Endodermal cell (in vitro differentiated cells): ENCODE results near the gene TGFBI. TPM values are rescaled to one million over a fixed set of nuclear protein-coding genes. Genes with fewer than 3 reads are reported as not detected.

ENCODE experiments used
- DNase-seq: peaks from one replicate; pipeline ENCODE4 v3.0.0-alpha.2; 2017
- H3K27ac ChIP-seq: 2 replicates; pipeline ENCODE4 v1.5.1; 2013; ENCODE audit warnings: mild to moderate bottlenecking, low read depth, low read length, moderate library complexity
- H3K27me3 ChIP-seq: 2 replicates; pipeline ENCODE4 v1.6.1; 2013; ENCODE audit warnings: mild to moderate bottlenecking, low read length, moderate library complexity; ENCODE audit not compliant: insufficient read depth, control insufficient read depth, poor library complexity, severe bottlenecking
- H3K36me3 ChIP-seq: 2 replicates; pipeline ENCODE4 v1.7.0; 2013; ENCODE audit warnings: mild to moderate bottlenecking, low read length, moderate library complexity; ENCODE audit not compliant: control insufficient read depth, insufficient read depth
- H3K4me1 ChIP-seq: one replicate; pipeline ENCODE4 v1.7.0; 2013; ENCODE audit warnings: low read length; ENCODE audit not compliant: control insufficient read depth, insufficient read depth
- H3K4me3 ChIP-seq: 2 replicates; pipeline ENCODE4 v1.5.1; 2013; ENCODE audit warnings: mild to moderate bottlenecking, low read length, moderate library complexity
- H3K9ac ChIP-seq: 2 replicates; pipeline ENCODE4 v1.6.1; 2013; ENCODE audit warnings: mild to moderate bottlenecking, low read length, moderate library complexity; ENCODE audit not compliant: poor library complexity, severe bottlenecking; ENCODE audit errors: extremely low read depth
- H3K9me3 ChIP-seq: 2 replicates; pipeline ENCODE4 v1.6.1; 2013; ENCODE audit warnings: mild to moderate bottlenecking, low read length, moderate library complexity; ENCODE audit not compliant: control insufficient read depth
- H3K27ac Mint-ChIP-seq: 2 replicates; pipeline ENCODE4 v1.8.0; 2020; ENCODE audit warnings: mixed read lengths
- H3K27me3 Mint-ChIP-seq: 2 replicates; pipeline ENCODE4 v1.8.0; 2021; ENCODE audit warnings: mild to moderate bottlenecking, mixed read lengths; ENCODE audit not compliant: insufficient read depth
- H3K36me3 Mint-ChIP-seq: 2 replicates; pipeline ENCODE4 v1.8.0; 2020; ENCODE audit warnings: low read depth, mixed read lengths
- H3K4me1 Mint-ChIP-seq: 2 replicates; pipeline ENCODE4 v1.8.0; 2020; ENCODE audit warnings: mixed read lengths
- H3K4me3 Mint-ChIP-seq: 2 replicates; pipeline ENCODE4 v1.8.0; 2020; ENCODE audit warnings: mild to moderate bottlenecking, moderate library complexity, mixed read lengths
- H3K9me3 Mint-ChIP-seq: 2 replicates; pipeline ENCODE4 v1.8.0; 2020; ENCODE audit warnings: mild to moderate bottlenecking, mixed read lengths
- WGBS, 2 experiments: methylation state at CpG; one replicate each; pipeline versions ENCODE4 v1.1.5 to v1.1.7; 2013; ENCODE audit warnings: missing lambda C conversion rate in 2 of 2, mixed read lengths in 1 of 2; ENCODE audit not compliant: insufficient coverage in 1 of 2, insufficient read length in 1 of 2; 5-methylcytosine and 5-hydroxymethylcytosine counted together
- total RNA-seq, 2 donors: library from RNA; stranded (reverse); fragmentation: NEBNext Ultra II Directional in 1 of 2; extraction: Animal tissue kit (Norgen Biotek cat#: 25700) in 1 of 2; gene quantifications; 2 replicates in 1 of 2; 3 replicates in 1 of 2; pipeline ENCODE4 v1.2.1, GENCODE V29; 2021
- TF ChIP-seq, protein P1 (sequence below): fragments of 200-600 bp; sonication (generic); conservative IDR thresholded peaks from 2 replicates; pipeline ENCODE4 v1.5.0; 2021; ENCODE audit warnings: antibody characterized with exemption, mild to moderate bottlenecking

Gene TGFBI
- total RNA-seq, 2 donors from 2014 or later, result 2.8 to 4.9 TPM

DNA sequence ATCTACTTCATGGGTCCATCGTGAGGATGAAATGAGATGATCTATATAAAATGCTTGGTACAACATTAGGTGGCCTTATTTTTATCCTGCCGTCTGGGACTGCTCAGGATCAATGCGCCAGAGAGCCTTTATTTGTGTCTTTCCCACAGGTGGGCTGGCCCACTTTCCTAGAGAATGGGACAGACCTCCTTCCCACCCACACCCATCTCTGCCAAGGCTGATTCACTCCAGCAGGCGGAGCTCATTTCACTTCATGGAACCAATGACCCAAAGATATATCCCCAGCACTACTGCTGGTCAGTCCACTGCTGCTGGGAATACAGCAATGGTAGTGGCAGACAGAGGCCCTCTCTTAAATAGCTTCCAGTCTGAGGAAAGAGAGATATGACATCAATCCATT, 35.7 kb downstream of the TGFBI start:
- H3K27ac ChIP-seq, result no peak overlapping the region
- WGBS, 2 experiments, result 60 to 81% methylated on average over 2 to 4 of the region's 4 CpGs
- no peaks in the 10 kb centered on the region for H3K4me1 ChIP-seq
- no peaks in the 10 kb centered on the region for H3K36me3 ChIP-seq
- DNase-seq, result peak; percentile 61
- H3K4me3 Mint-ChIP-seq, result no peak overlapping the region
- H3K4me1 Mint-ChIP-seq, result peaks cover 3% of the 10 kb centered on the region
- H3K9me3 Mint-ChIP-seq, result no peaks in the 10 kb centered on the region
- H3K9me3 ChIP-seq, result no peaks in the 10 kb centered on the region
- no peaks in the 10 kb centered on the region for H3K27me3 ChIP-seq
- no peaks in the 10 kb centered on the region for H3K36me3 Mint-ChIP-seq
- H3K27ac Mint-ChIP-seq, result no peak overlapping the region
- H3K27me3 Mint-ChIP-seq, result no peaks in the 10 kb centered on the region
- H3K9ac ChIP-seq, result no peak overlapping the region
- no peak overlapping the region for H3K4me3 ChIP-seq
- TF ChIP-seq, protein P1, sequence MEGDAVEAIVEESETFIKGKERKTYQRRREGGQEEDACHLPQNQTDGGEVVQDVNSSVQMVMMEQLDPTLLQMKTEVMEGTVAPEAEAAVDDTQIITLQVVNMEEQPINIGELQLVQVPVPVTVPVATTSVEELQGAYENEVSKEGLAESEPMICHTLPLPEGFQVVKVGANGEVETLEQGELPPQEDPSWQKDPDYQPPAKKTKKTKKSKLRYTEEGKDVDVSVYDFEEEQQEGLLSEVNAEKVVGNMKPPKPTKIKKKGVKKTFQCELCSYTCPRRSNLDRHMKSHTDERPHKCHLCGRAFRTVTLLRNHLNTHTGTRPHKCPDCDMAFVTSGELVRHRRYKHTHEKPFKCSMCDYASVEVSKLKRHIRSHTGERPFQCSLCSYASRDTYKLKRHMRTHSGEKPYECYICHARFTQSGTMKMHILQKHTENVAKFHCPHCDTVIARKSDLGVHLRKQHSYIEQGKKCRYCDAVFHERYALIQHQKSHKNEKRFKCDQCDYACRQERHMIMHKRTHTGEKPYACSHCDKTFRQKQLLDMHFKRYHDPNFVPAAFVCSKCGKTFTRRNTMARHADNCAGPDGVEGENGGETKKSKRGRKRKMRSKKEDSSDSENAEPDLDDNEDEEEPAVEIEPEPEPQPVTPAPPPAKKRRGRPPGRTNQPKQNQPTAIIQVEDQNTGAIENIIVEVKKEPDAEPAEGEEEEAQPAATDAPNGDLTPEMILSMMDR, result peak; percentile 67

GRCh38 chr5:136065588-136065987, 36.8 kb downstream of the TGFBI start:
- Histone ChIP-seq H3K4me3 (no peak overlapping the region), H3K27ac (no peak overlapping the region), H3K36me3 (no peaks in the 10 kb centered on the region), H3K9me3 (no peaks in the 10 kb centered on the region), H3K4me1 (no peaks in the 10 kb centered on the region), H3K9ac (no peak overlapping the region), H3K27me3 (no peaks in the 10 kb centered on the region)
- Mint-ChIP-seq H3K9me3 (no peaks in the 10 kb centered on the region), H3K27ac (no peak overlapping the region), H3K4me3 (no peak overlapping the region), H3K36me3 (no peaks in the 10 kb centered on the region), H3K4me1 (peaks cover 3% of the 10 kb centered on the region), H3K27me3 (peaks cover 4% of the 10 kb centered on the region)
- TF ChIP-seq, protein P1, result no peak
- 91% methylated on average over 2 of the region's 2 CpGs; no CpG with 5 or more reads in 1 of the 2 experiments for WGBS, 2 experiments
- peak; percentile 23 for DNase-seq

DNA sequence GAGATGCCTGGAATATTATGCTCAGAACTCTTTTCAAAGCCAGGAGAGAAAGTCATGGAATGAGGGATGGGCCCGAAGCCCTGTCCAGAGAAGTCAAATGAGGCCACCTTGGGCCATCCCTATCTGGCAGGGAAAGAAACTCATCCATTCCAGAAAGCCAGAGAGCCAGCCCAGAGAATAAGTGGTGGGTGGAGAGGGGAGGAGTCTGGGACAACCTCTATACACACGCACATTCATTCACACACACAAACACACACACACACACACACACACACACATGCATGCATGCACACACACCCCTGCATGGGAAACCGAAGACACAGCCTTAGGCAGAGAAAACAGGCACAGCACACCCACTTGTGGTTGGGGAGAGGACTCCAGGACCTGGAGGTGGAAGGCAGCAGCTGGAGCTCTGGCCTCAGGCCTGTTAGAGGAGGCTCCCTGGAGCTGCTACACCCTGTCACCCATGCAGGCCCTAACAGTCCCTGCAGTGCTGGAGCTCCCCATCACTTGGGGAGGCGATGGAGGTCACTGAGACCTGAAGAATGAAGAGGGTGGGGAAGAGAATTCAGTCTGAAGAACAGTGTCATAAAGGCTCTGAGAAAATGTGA, 38.0 kb downstream of the TGFBI start:
- no peak overlapping the region for H3K27ac Mint-ChIP-seq

More for the DNA sequence above, 38.0 kb downstream of the TGFBI start:
- H3K27me3 Mint-ChIP-seq, result peaks cover 7% of the 10 kb centered on the region
- Histone ChIP-seq H3K4me1 (no peaks in the 10 kb centered on the region), H3K27ac (no peak overlapping the region), H3K4me3 (no peak overlapping the region), H3K27me3 (no peaks in the 10 kb centered on the region), H3K9ac (no peak overlapping the region), H3K36me3 (no peaks in the 10 kb centered on the region), H3K9me3 (no peaks in the 10 kb centered on the region)
- peaks cover 3% of the 10 kb centered on the region for H3K4me1 Mint-ChIP-seq
- peak; percentile 55 for DNase-seq
- no peaks in the 10 kb centered on the region for H3K9me3 Mint-ChIP-seq
- no peaks in the 10 kb centered on the region for H3K36me3 Mint-ChIP-seq
- WGBS, 2 experiments, result 77% methylated on average over 4 of the region's 4 CpGs; no CpG with 5 or more reads in 1 of the 2 experiments
- no peak overlapping the region for H3K4me3 Mint-ChIP-seq
- TF ChIP-seq, protein P1, result peak; percentile 28
